Astrocyte of the cerebellum (primary cell): ENCODE measurements around the gene BTBD16.

Source experiments
- DNase-seq: peaks from one replicate; pipeline ENCODE4 v3.0.0-alpha.2; 2011; ENCODE audit warnings: low read depth
- H3K4me3 ChIP-seq: 2 replicates; pipeline ENCODE4 v1.5.1; 2011; ENCODE audit warnings: mild to moderate bottlenecking, low read depth, low read length, moderate library complexity
- CTCF ChIP-seq: IDR thresholded peaks from 2 replicates; pipeline ENCODE4 v1.5.1; 2012; ENCODE audit warnings: low read length, low read depth, moderate library complexity, mild to moderate bottlenecking; ENCODE audit errors: missing control alignments
- in situ Hi-C: cut with HindIII; loops from 2 replicates; pipeline ENCODE4 v1.10.0; 2017; ENCODE audit warnings: low sequenced_read_pairs

Gene BTBD16

GRCh38 chr10:122279725-122280141 is 8.6 kb downstream of the BTBD16 start:
- DNase-seq = no peak
- no peak overlapping the region for H3K4me3 ChIP-seq
- in situ Hi-C loops = no loop called here
- TF ChIP-seq CTCF = peak; percentile 76

GRCh38 chr10:122280156-122280555 is 9.1 kb downstream of the BTBD16 start:
- no peak for DNase-seq
- H3K4me3 ChIP-seq = no peak overlapping the region
- in situ Hi-C loops = no loop called here
- TF ChIP-seq CTCF = no peak

DNA sequence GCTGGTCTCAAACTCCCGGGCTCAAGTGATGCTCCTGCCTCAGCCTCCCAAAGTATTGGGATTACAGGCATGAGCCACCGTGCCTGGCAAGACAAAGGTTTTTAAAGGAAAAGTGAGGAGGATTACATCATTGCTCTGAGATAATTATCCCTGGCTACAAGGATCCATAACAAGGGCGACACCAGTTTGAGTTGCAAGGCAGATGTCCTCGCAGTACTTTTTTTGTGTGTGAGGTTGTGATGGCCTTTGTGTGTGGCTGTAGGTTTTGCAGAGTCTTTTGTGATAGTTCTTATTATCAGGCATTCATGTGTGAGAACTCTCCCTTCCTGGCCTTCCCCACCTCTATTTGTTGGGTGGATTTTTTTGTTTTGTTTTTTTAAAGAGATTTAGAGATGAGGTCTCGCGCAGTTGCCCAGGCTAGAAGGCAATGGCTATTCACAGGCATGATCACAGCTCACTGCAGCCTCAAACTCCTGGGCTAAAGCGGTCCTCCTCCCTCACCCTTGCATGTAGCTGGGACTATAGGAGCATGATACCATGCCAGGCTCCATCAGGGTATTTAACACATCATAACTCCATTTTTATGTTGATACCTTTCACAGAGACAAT is 10.0 kb downstream of the BTBD16 start:
- TF ChIP-seq CTCF = no peak
- H3K4me3 ChIP-seq = no peak overlapping the region
- in situ Hi-C loops = no loop called here
- no peak for DNase-seq

DNA sequence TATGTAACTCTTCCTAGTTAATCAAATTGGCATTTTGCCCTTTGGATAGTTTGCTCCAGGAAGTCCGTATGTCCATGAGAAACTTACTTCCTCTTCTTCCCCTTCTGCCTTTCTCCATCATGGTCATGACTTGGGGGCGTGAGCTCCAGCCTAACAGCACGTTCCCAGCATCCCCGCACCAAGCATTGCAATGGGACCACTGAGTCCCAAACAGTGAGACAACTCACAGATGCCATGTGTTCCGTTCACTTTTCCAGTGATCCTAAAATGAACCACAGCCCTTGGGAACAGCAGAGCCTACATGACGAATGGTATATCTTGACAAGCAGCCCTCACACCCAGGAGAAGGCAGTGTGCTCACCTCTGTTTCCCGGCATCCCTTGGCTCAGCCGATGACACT is 10.7 kb downstream of the BTBD16 start:
- no peak for DNase-seq
- TF ChIP-seq CTCF = no peak
- in situ Hi-C loops = no loop called here
- H3K4me3 ChIP-seq = no peak overlapping the region

- H3K4me3 ChIP-seq = no peak overlapping the region
- no peak for DNase-seq
- TF ChIP-seq CTCF = no peak
- in situ Hi-C loops = no loop called here
Measured at GRCh38 chr10:122282253-122282671, 11.2 kb downstream of the BTBD16 start.

DNA sequence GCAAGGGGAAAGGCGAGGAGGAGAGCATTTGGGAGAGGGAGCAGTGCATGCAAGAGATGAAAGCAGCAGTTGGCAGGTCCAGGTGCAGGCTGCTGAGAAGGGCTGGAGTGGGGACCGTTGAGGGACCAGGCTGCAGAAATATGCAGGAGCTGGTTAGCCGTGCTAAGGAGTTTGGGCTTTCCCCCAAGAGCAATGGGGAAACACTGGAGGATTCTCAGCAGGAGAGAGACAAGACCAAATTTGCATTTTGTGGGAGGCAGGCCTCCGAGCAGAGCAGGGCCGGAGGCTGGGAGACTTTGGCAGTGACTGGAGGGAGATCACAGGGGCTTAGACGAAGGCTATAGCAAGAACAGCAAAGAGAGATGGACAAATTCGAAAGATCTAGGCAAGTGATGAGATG is 11.8 kb downstream of the BTBD16 start:
- TF ChIP-seq CTCF = no peak
- in situ Hi-C loops = no loop called here
- no peak overlapping the region for H3K4me3 ChIP-seq
- no peak for DNase-seq
